G401 (cell line): Measurements from ENCODE around the gene MELTF. TPM values are rescaled to one million over a fixed set of nuclear protein-coding genes. Genes with fewer than 3 reads are reported as not detected.

Experiments
- DNase-seq: peaks from one replicate; pipeline ENCODE4 v3.0.0-alpha.2; 2015; ENCODE audit warnings: low spot score
- in situ Hi-C: cut with HindIII; loops from 2 replicates; pipeline ENCODE4 v1.10.0; 2016; ENCODE audit warnings: low sequenced_read_pairs, mixed read lengths
- total RNA-seq: library from RNA; depleted of rRNA; stranded (reverse); fragments of >200 nt; shearing (Covaris generic); gene quantifications from 2 replicates; pipeline ENCODE4 v1.2.3, GENCODE V29; 2014; rRNA removed

Gene MELTF
- total RNA-seq, 1 experiment from 2014 or later: 19.7 TPM

DNA sequence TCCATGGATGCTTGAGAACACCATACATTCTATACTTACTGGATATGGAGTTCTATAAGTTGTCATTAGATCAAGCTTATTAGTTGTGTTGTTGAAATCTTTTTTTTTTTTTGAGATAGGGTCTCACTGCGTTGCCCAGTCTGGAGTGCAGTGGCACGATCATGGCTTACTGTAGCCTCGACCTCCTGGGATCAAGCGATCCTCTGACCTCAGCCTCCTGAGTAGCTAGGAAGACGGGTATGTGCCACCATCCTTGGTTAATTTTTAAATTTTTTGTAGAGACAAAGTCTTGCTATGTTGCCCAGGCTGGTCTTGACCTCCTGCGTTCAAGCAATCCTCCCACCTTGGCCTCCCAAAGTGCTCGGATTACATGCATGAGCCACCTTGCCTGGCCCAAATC, 74.8 kb downstream of the MELTF start:
- DNase-seq: no peak
- in situ Hi-C loops: no loop called here

Other genes with a start within 250 kb of the MELTF start
- gene SENP5, start 161.9 kb downstream of the MELTF start, total RNA-seq: 37.0 and 37.7 TPM in 2 replicates
- 33.1 and 34.6 TPM in 2 replicates for gene NCBP2, start 87.3 kb downstream of the MELTF start, total RNA-seq
- not detected in 2 replicates for gene PIGZ, start 61.0 kb downstream of the MELTF start, total RNA-seq